ENCODE results near the gene PLCH1. TPM values are rescaled to one million over a fixed set of nuclear protein-coding genes. Genes with fewer than 3 reads are reported as not detected.

Gene PLCH1
- total RNA-seq, 1 experiment from 2014 or later = 3.8 TPM

- ChIA-PET CTCF (no interaction called here), POLR2A (no interaction called here), RAD21 (ENCODE audit: low non-redundant PET in 1 of 2, low total read pairs in 2 of 2, uncharacterized antibody in 2 of 2, unreplicated experiment in 2 of 2) (no interaction called here)
- no peaks in the 10 kb centered on the region for H3K36me3 ChIP-seq (ENCODE audit: control insufficient read depth in 1 of 2, insufficient read depth in 2 of 2, low read length in 2 of 2)
- H3K4me1 ChIP-seq (ENCODE audit: control insufficient read depth in 1 of 2, insufficient read depth in 2 of 2, low read length in 2 of 2) = no peaks in the 10 kb centered on the region
- TF ChIP-seq RAD21 (IDR thresholded peaks at IDR 0.05; ENCODE audit: low read depth) (no peak), ZNF274 (IDR thresholded peaks at IDR 0.05; ENCODE audit: low read depth, low read length) (no peak), SRF (IDR thresholded peaks at IDR 0.05; ENCODE audit: low read depth) (no peak), CBX3 (IDR thresholded peaks at IDR 0.05; ENCODE audit: low read depth) (no peak), CEBPB (IDR thresholded peaks at IDR 0.05; ENCODE audit: low read depth) (no peak), POLR2AphosphoS5 (IDR thresholded peaks at IDR 0.05; ENCODE audit: low read depth, low read length) (no peak), TCF7L2 (IDR thresholded peaks at IDR 0.05; ENCODE audit: borderline replicate concordance, extremely low read depth, insufficient read depth, insufficient read length) (no peak), REST (IDR thresholded peaks at IDR 0.05; ENCODE audit: low read depth) (no peak), EZH2 (IDR thresholded peaks at IDR 0.05) (no peak)
- H3K79me2 ChIP-seq (ENCODE audit: insufficient read depth, low read length) = no peaks in the 10 kb centered on the region
- H3K9me3 ChIP-seq (ENCODE audit: control insufficient read depth in 1 of 2, insufficient read depth in 1 of 2, low read depth in 1 of 2, low read length in 2 of 2) = no peaks in the 10 kb centered on the region
- H3K27ac ChIP-seq (ENCODE audit: low read depth, low read length) = no peak overlapping the region
- DNase-seq (ENCODE audit: low read depth, low spot score) (no peak), ATAC-seq (no peak)
- H3K9ac ChIP-seq (ENCODE audit: low read length) = no peak overlapping the region
- no peaks in the 10 kb centered on the region for H4K20me1 ChIP-seq (ENCODE audit: insufficient read depth)
- intact Hi-C loops (cut with micrococcal nuclease) = no loop called here
- H3K27me3 ChIP-seq (ENCODE audit: insufficient read depth, low read length) = no peaks in the 10 kb centered on the region
- no peak overlapping the region for H3K4me3 ChIP-seq (replicated peaks in 1 of 2; ENCODE audit: low read depth in 1 of 2, low read length in 2 of 2)
- no peak overlapping the region for H2AFZ ChIP-seq (ENCODE audit: low read depth, low read length, poor library complexity, severe bottlenecking)
- no peak overlapping the region for H3K4me2 ChIP-seq (ENCODE audit: low read length)
- BruUV-seq (replicated peaks) = no TSS peak
- H3K9me2 ChIP-seq (ENCODE audit: insufficient read depth) = no peaks in the 10 kb centered on the region
Measured at GRCh38 chr3:155535098-155535497, 209.8 kb downstream of the PLCH1 start.
